Limb (tissue), 2 donors: Measurements from ENCODE around the gene LMAN2.
A peak's percentile ranks its signal among the peaks of the same experiment; 100 is the strongest.
"Not testable (repeated sequence)": the region's sequence is repeated elsewhere in the genome, so short reads cannot be mapped to it uniquely, and the experiment has no call there.

Source experiments
- DNase-seq, 2 donors: peaks; one replicate each; pipeline ENCODE4 v3.0.0-alpha.2; 2016; ENCODE audit errors: extremely low spot score in 2 of 2

Gene LMAN2

DNA sequence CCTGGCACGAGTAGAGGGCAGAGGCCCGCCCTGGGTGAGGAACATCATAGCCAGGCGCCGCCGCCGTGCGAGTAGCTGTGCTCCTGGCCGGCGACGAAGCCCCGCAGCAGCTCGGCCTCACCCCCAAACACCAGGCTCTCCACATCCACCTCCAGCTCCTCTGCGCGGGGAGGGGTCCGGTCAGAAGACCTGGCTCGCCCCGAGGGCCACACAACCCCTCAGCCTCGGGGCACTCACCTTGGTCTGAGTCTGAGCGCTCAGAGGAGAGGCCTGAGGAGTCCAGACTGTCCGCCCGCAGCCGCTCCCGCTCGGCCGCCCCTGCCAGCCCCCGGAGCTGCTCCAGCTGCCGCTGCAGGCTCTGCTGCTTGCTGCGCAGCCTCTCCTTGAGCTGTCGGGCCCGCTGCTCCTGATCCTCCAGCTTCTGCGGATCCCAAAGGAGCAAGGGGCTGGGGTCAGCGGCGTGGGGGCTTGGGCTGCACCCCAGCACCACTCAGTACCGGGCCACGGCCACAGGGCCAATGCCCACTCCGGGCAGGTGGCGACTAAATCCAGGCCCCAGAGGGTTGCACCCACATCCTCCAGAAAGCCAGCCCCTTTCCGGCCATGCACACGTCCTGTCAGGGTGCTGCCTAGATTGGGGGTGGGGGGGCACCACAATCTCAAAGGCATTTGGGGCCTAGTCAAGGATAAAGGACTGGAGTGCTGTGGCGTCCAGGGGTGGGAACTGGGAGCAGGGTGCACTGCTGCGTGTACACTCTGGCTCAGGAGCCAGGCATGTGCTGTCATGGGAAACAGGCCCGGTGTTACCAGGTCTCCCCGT is 43.7 kb downstream of the LMAN2 start:
- DNase-seq = no peak

DNA sequence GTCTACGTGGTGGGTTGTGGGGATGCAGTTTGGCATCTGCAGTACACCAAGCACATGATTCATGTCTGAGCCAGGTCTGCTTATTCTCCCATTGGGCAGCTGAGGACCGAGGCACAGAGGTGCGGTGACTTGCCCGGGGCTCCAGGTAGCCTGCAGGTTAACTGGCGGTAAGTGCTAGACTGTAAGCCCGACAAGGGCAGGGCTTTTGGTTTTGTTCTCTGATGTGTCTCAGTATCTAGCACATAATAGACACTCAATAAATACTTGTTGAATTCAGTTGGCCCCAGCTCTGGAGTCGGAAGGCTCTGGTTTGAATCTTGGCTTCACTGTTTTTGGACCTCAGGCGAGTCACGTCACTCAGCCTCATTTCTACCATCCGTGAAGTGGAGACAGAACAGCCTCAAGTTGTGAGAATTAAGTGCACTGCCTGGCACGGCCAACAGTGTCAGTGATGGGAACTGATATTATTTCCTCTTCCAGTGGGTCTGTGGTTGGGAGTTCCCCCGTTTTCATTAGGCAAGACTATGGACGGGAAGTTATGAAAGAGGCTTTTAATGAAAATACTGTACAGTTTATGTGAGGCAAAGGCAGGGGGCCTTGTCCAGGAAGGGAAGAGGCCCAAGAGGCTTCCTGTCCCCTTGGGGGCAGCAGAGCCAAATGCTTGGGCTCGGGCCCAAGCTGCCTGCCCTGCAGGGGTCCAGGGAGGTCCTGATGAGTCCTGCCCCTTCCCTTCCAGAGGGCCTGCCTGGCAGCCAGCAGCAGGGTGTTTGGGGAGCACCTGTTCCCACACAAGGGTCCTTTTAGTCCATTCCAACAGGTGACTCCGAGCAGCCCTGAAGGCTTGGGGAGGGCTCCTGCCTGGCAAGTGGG is 44.6 kb downstream of the LMAN2 start:
- DNase-seq = no peak

DNA sequence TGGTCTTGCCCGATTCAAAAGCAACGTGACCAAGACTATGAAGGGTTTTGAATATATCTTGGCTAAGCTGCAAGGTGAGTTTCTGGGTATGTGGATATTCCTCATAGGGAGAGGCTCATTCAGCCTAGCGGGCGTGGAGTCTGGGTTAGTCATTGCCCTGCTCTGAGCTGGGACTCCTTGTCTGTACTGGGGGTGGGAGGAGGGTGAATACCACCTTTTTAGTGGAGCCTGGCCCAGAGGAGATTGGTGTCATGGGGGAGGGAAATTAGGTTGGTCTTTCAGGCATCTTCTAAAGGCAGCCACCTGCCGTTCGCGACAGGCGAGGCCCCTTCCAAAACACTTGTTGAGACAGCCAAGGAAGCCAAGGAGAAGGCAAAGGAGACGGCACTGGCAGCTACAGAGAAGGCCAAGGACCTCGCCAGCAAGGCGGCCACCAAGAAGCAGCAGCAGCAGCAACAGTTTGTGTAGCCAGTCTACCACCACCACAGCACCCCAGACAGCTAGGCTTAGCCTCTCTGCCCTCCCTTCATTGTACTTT is 45.3 kb downstream of the LMAN2 start:
- DNase-seq = not testable (repeated sequence)

DNA sequence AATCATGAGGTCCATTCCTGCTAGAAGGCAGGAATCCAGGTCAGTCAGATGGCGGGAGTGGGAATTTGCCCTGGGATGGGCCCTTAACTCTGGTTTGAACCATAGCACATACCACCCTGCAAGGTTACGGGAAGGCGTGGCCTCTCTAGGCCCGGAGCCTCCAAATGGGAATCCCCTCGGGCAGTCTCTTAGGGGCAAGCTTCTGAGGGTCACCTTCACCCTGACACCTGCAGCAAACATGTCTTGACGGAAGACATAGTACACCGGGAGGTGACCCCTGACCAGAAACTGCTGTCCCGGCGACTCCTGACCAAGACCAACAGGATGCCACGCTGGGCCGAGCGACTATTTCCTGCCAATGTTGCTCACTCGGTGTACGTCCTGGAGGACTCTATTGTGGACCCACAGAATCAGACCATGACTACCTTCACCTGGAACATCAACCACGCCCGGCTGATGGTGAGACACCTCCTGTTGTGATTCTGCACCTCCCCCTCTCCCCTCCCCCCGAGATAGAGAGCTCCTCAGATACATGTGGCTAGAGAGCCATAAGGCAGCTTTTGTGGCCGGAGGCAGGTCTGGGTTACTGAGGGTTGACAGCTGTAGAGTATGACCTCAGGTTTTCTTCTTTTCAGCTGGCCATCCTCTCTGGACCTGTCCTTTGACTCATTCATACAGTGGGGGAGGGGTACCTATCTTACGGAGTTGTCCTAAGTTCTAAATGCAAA is 46.9 kb downstream of the LMAN2 start:
- DNase-seq = no peak

DNA sequence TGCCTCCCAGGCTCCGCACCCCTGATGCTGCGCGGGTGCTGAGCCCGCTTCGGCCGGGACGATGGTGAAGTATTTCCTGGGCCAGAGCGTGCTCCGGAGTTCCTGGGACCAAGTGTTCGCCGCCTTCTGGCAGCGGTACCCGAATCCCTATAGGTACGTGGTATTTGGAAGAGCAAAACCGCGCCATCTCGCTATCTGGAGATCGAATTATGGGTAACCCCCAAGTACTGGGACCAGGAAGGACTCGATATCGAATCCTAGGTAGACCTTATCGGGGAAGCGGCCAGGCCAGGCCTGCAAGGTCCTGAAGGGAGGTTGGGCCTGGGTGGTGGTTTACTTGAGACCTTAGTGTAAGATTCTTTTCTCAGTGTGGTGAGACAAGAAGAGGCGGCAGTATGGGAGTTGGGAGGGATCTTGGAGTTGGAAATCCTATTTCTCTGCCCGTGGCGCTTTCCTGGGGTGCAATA is 47.5 kb downstream of the LMAN2 start:
- no peak for DNase-seq

DNA sequence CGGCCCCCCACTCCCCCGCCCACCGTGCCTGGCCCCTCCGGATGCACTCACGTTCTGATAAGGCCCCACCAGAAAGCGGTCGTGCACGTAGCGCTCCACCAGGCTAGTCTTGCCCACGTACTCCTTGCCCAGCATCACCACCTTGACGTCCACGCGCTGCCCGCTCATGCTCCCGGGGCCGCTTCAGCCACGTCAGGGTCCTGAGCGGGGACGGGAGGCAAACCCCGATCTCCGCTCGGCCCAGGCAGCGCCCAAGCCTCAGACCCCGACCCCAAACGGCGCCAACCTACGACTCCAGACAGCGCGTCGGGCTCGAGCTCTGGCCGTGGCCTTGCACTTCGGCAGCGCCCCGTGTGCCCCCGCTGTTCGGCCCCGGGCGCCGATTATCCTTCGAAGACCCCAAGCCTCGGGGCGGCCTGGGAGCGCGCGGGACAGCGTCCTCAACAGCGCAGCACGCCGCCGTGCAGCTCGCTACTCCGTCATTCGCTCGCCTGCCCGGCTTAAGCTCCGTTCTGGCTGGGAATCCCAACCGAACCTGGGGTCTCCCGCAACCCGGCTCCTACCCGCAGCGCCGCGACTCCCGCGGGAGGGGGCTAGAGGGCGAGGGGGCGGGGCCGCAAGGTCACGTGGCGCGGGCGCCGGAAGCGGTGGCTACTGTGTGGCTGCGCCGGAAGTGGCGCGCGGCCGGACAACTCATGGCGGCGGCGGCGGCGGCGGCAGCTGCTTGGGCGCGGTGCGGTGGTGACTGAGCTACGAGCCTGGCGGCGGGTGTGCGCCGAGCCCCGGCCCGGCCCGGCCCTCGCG is 48.1 kb downstream of the LMAN2 start, which contains the start of the genes PRELID1 and RAB24:
PRELID1 (plus strand) TSS at position 679 of the 804 bp plus-strand sequence. CDS start 187 bp downstream, outside the sequence.
RAB24 (minus strand) TSS at position 599 of the 804 bp plus-strand sequence; CDS start at position 168, 431 bp downstream.
- DNase-seq = peak; percentile 87 to 93

DNA sequence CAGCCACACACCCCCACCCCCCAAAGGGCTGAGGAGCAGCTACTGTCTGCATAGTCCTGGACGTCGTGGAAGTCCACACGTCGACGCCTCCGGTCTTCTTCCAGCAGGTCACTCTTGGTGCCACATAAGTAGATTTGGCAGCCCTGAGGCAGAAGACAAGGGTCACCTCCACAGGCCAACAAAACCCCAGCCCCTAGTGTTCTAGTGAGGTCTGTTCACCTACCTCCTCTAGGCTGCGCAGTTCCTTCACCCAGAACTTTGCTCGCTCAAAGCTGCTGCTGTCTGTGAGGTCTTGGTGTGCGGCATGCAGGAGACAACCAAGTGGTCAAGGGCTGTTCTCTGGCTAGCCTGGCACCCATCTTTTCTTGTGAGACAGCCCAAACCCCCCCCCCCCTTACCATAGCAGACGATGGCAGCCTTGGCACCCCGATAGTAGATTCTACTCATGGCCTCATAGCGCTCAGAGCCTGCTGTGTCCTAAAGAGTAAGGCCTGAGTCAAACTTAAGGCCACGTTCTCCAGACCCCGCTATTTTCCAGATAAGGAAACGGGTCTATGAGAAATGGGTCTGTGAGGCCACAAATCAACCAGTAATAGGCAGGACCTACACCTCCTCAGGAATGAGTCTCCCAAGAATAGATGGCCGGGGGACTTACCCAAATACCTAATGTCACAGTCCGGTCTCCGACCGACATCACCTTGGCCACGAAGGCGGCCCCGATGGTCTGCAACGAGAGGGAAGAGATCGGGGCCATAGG is 48.9 kb downstream of the LMAN2 start:
- no peak for DNase-seq

DNA sequence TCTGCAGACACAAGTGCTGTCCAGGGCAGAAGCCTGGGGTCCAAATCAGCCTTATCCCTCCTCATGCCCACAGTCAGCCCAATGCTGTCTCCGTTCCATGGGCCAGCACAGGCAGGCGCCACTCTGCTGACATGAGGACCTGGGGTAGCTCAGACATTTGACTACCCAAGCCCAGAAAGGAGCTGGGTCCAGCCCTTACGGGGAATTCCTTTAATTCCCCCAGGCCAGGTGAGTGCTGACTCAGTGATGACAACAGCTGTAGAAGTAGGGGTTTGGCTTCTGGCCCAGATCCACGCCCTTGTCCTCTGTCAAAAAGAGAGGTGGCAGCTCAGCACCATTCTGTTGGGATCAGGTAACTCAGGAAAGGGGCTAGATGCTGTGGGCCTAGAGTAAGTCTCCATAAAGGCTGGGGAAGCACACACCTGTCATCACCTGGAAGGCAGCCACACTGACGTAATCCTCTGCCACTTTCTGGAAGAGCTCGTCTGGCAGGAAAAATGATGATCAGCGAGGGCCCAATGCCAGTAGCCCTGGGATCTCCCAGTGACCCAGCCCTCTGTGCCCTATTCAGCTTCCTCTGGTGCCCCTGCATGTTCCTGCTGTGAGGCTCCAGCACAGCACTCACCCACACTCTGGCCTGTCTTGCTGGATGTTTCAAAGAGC is 49.8 kb downstream of the LMAN2 start:
- no peak for DNase-seq

DNA sequence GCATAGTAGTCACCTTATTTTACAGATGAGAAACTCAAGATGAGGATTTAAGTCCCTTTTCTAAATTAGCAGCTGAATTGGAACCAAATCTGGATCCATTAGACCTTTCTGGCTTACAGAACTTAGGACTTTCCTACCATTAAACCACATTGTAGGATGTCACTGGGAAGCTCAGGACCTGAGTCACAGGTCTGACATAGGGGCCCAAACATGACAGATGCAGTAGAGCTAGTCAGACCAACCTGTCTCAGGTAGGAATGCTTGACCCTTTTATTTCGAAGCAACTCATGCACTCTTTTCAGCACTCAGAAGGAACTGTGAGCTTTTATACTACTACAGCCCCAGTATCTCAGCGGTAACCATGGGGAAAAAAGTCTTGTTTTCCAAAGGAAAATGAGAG is 50.5 kb downstream of the LMAN2 start:
- no peak for DNase-seq

DNA sequence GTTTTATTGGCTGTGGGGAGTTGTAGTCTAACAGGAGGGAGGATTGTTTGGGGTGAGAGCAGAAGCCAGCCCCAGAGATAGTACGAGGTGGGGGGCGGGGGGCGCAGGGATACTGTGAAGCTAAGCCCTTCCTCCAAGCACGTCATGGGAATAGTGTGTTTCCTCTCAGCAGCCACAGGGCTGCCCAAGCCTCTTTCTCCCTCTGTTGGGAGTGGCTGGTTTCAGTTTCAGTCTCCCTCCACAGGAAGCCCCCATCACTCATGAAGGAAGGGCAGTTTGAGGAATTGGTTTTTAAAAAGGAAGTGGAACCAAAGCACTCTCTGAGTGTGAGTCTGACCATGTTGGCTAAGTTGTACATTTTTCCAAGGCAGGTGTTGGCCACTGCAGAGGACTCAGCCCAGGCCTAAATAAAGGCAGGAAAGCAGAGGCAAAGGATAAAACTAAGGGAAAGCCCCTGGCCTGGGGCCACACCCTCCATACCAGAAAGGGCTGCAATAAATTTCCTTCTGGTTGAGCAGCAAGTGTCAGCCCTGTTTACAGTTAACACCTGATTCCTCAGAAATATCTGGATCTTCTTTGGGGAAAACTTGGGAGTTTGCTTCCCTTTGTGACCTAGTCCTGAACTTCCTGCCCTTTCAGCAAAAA is 51.1 kb downstream of the LMAN2 start:
- DNase-seq = peak in 1 of 2 donors; percentile 27

DNA sequence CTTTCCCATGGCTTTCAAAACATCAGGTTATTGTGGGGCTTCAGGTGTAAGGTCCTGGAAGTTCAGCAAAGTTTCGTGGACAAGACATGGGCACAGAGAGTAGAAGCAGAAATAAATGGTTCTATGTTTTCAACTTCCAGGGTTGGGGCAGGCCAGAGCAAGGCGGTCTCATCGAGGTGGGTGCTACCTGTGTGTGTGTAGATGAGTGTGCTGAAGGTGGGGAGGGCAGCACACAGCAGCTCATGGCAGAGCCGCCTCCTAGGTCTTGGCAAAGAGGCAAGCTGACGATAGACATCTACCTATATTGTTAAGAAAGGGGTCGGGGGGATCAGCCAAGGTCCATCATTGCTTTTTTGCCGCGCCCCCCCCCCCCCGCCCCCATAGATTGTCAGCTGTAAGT is 51.8 kb downstream of the LMAN2 start:
- no peak for DNase-seq

DNA sequence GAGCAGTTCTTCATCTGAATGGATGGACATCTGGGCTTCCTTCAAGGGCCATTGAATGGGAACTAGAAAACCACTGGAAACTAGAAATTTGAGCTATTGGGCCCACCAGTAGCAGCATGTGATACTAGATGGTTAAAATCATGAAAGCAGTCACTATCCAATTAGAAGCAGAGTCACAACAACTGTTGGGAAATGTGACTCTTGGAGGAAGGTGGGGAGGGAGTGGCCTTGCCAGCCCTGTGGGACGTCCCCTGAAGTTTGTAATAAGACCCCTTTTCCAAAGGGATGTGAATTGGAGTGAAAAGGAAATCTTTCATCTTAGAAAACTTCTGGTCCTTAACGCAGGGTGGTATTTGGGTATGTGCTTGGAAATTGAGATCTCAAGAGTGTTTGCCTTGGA is 53.5 kb downstream of the LMAN2 start:
- no peak for DNase-seq

DNA sequence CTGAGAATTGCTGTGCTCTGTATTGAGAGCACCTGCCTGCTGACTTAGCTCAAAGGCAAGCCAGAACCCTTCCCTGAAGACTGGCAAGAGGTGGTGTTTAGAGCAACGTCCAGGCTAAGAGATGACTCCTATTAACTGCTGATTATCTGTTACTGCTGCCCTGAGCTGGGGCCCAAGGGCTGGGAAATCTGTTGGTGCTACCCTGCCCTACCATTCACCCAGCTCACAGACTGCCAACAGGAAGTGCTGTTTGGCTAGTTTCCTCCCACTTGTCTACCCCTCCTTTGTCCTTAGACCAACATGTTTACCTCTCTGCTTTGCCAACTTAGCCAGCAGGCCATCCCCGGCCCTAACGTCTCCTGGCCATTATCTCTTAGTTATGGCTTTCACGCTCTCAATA is 54.9 kb downstream of the LMAN2 start:
- no peak for DNase-seq

DNA sequence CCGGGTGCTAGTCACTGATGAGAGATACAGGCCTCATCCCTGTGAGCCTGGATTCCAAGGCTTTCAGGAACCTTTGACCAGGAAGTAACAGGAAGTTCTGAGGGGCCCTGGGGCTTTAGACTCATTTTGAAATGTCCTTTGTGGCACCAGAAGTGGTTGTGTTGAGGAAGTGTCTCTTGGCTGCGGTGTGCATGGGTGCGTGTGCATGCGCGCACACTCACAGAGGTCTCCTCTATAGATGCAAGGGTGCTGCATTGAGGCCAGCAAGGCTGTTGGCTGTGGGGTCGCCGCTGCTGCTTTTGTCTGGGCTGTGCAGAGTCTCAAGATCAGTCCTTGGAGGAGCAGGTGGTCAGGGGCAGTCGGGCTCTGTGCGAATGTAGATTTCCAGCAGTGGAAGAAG is 55.5 kb downstream of the LMAN2 start:
- no peak for DNase-seq

DNA sequence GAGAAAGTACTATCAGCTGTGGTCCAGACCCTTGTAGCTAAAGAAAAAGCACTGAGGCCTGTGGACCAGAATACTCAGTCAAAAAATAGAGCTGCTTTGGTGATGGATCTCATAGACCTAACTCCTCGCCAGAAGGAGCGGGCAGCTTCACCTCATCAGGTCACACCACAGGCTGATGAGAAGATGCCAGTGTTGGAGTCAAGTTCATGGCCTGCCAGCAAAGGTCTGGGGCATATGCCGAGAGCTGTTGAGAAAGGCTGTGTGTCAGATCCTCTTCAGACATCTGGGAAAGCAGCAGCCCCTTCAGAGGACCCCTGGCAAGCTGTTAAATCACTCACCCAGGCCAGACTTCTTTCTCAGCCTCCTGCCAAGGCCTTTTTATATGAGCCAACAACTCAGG is 56.8 kb downstream of the LMAN2 start:
- DNase-seq = no peak

DNA sequence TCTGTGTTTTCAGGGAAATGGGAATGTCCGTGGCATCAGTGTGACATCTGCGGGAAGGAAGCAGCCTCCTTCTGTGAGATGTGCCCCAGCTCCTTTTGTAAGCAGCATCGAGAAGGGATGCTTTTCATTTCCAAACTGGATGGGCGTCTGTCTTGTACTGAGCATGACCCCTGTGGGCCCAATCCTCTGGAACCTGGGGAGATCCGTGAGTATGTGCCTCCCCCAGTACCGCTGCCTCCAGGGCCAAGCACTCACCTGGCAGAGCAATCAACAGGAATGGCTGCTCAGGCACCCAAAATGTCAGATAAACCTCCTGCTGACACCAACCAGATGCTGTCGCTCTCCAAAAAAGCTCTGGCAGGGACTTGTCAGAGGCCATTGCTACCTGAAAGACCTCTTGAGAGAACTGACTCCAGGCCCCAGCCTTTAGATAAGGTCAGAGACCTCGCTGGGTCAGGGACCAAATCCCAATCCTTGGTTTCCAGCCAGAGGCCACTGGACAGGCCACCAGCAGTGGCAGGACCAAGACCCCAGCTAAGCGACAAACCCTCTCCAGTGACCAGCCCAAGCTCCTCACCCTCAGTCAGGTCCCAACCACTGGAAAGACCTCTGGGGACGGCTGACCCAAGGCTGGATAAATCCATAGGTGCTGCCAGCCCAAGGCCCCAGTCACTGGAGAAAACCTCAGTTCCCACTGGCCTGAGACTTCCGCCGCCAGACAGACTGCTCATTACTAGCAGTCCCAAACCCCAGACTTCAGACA is 57.5 kb downstream of the LMAN2 start:
- no peak for DNase-seq

DNA sequence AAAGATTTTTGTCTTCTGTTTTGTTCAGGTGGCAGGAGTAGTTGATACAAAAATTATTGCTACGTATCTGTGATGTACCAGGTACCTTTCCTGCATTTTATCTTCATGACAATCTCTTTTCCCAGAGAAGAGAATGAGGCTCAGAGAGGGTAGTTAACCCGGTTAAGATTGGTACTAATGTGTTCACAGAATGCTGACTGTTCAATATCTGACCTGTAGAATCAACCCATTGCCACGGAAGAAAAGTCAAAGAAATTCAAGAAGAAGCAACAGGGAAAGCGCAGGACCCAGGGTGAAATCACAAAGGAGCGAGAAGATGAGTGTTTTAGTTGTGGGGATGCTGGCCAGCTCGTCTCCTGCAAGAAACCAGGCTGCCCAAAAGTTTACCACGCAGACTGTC is 59.7 kb downstream of the LMAN2 start:
- no peak for DNase-seq
